HG03159 (cell line): ENCODE measurements around the gene MACROD1.
"Not testable (repeated sequence)": the region's sequence is repeated elsewhere in the genome, so short reads cannot be mapped to it uniquely, and the experiment has no call there.

Source experiments
- ATAC-seq: cut with Tn5 transposase; IDR thresholded peaks from one replicate; pipeline ENCODE4 v1.9.1; 2021; ENCODE audit warnings: mild to moderate bottlenecking, moderate library complexity; ENCODE audit not compliant: unreplicated experiment

MACROD1 gene

DNA sequence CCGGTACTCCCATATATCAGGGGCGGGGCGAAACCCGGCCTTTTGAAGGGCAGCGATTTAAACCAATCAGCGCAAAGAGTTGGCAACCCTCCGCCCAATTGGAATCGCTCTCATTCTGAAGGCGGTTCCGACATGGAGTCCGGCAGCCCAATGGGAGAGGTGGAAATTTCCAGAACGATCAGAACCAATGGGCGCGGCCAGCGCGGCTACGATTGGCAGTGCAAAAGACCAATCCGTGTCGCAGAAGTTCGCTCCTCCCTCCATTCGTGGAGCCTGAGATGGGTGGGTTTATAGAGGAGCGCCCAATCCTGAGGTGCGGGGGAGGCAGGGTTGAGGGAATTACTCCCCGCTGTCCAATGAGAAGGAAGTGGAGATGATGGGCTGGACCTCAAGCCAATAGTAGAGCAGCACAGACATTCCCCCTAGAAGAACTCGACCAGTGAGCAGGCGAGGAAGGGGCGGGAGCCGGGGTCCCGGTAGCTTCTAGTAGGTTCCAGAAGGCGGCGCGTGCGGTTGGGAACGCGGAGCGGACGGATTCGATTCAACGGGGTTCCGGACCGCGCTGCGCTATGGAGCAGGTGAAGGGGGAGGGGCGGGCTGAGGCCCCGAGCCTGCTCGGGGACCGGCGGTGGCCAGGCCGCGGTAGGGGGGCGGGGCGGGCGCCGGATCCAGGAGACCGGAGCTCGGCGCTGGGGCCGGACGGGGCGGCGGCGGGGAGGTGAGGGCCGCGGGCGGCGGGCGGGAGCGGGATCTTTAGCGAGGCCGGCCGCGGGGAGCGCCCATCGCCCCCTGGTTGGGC is 20.0 kb upstream of the MACROD1 start, which contains the start of gene STIP1:
Gene STIP1, plus strand, starts transcription at position 479 of the 799 bp plus-strand sequence. Its CDS starts 91 bp downstream, at position 570.
- ATAC-seq = peak; percentile 85

- peak; percentile 23 for ATAC-seq
Measured at GRCh38 chr11:64185175-64185692, 19.3 kb upstream of the MACROD1 start.

DNA sequence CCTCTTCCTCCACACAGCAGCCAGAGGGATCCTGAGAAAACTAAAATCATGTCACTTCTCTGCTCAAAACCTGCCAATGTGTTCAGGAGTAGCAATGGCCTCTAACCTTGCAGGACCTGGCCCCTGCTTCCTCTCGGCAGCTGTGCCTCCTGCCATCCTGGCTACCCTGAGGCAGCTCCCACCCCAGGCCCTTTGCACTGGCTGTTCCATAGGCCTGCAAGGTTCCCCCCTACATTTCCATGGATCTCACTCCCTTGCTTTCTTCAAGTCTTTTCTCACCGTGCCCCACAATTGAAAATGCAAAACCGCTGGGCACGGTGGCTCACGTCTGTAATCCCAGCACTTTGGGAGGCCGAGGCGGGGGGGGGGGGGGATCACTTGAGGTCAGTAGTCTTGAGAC is 18.0 kb upstream of the MACROD1 start:
- no peak for ATAC-seq

GRCh38 chr11:64181506-64182411 is 15.8 kb upstream of the MACROD1 start:
- no peak for ATAC-seq

GRCh38 chr11:64180891-64181290 is 15.0 kb upstream of the MACROD1 start:
- ATAC-seq = no peak

GRCh38 chr11:64178951-64179639 is 13.2 kb upstream of the MACROD1 start:
- ATAC-seq = no peak

DNA sequence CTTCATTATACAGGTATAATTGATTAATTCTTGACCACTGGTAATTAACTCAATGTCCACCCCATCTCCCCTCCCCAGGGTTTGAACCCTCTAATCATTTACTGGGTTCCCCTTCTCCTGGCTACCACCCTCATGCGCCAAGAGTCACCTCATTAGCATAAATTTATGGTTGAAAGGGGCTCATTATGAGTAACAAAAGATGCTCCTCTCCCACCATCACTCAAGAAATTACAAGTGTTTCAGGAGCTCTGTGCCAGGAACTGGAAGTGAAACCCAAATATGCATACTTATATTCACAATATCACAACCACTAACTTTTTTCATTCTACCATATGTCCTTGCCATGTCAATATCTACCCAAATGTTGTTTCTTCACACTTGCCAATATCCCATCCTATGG is 12.3 kb upstream of the MACROD1 start:
- ATAC-seq = no peak

DNA sequence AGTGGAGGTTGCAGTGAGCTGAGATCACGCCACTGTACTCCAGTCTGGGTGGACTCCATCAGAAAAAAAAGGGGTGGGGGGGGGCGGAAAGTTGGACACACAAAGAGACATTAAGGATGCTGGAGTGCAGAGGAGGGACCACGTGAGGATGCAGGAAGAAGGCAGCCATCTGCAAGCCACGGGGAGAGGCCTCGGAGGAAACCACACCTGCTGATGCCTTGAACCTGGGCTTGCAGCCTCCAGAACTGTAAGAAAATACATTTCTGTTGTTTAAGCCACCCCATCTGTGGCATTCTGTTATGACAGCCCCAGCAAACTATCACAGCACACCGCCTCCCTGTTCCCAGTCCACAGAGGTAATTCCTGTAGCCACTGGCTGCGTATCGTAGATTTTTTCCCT is 10.8 kb upstream of the MACROD1 start:
- no peak for ATAC-seq

DNA sequence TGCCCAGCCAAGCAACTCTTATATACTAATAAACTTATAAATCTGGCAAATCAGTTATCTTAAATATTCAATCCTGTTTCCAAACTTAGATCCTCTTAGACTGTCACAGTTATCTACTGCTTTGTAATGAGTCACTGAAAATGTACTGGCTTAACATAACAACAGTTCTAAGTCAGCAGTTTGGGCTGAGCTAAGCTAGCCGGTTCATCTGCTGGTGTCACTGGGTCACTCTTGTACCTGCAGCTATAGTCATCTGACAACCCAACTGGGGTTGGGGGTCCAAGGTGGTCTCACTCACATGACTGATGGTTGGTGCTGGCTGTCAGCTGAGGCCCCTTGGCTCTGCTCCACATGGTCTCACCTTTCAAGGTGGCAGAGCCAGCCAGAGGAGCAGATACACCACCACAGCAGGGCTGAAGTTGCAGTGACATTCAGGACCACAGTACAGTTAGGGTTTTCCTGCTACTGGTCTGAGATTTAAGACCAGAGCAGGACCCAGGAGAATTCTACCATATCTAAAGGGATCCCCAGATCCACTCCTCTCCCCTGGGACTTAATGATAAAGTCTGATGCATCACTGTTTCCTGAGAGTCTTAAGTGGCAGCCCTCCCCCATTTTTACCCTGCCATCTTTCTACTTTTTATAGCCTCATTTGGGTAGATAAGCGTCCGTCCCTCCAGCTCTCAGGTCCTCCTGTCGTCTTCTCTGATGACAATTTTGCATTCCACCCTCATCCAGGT is 7.9 kb upstream of the MACROD1 start:
- ATAC-seq = no peak

- no peak for ATAC-seq
Measured at GRCh38 chr11:64170419-64170818, 4.5 kb upstream of the MACROD1 start.

DNA sequence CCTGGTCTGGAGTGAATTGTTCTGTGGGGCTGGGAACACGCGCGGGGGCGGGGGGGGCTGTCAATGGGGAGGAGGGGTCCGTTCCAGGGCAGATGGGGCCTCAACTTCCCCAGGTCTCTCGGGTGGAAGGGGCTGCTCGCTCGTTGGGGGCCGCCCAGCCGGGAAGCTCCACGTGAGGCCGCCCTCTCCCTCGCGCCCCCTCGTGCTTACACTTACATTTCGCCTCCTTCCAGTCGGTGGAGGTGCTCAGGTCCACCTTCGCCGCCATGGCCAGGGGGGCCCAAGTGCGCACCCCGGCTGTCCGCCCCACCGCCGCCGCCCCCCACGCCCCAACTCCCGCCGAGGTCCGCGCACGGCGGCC is 452 bp downstream of the MACROD1 start:
- no peak for ATAC-seq

- no peak for ATAC-seq
Measured at GRCh38 chr11:64164392-64165312, 1.3 kb downstream of the MACROD1 start.

- no peak for ATAC-seq
Measured at GRCh38 chr11:64163951-64164350, 2.0 kb downstream of the MACROD1 start.

GRCh38 chr11:64162769-64163168 is 3.1 kb downstream of the MACROD1 start:
- ATAC-seq = not testable (repeated sequence)

- ATAC-seq = no peak
Measured at GRCh38 chr11:64161037-64161436, 4.9 kb downstream of the MACROD1 start.

- ATAC-seq = no peak
Measured at GRCh38 chr11:64157631-64158394, 8.1 kb downstream of the MACROD1 start.

DNA sequence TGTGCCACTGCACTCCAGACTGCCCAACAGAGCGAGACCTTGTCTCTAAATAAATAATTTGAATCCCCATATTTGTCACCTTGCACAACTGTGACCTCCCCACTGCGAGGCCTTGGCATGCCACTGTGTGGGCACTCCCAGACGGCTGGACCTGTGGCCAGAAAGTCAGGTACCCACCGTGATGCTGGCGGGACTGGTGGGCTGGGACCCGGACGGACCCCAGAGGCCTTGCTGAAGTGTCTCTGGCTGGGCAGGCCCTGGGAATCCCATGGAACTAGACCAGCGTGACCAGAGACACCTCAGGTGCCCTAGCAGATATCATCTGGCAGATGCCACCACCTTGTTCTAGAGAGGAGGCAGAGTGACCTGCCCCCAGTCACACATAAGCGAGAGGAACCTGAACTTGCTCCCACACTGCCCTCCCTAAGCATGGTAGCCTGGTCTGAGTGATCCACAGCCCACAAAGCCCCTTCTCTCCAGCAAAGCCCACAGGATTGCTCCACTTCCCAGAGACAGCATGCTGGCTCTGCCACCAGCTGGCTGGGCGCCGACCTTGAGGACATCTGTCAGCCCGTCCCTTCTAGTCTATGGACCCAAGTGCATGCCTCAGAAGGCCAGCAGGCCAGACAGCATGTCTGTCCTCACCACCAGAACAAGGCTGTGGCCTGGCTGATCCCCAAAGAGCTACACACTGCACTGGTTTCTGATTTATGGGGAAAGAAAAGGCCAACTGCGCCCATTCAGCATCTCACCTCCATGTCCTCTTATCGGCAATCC is 9.5 kb downstream of the MACROD1 start:
- no peak for ATAC-seq

DNA sequence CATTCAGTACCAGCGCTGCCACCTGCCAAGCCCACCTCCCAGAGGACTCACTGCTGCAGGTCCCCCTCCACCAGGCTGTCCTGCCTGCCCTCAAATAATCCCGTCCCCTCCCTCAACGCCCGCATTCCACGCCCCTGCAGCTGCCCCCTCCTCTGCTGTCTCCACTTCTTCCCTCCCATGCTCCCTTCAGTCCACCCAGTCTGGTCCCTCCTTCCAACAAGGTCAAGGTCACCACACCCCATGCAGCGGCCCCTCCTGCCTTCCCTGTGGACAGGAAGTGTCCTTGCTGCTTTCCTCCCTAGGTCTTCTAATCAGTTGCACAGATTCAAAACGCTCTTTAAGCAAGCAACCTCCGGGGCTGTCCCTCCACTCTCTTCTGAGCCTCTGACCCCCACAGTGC is 12.1 kb downstream of the MACROD1 start:
- no peak for ATAC-seq
